DMS 273 treated with DMSO at 0.1 percent for 48 hours (cell line): ENCODE results near the gene IQCN.

Experiments
- DNase-seq: peaks from one replicate; lab custom pipeline; 2025; lab: John Stamatoyannopoulos, UW

The IQCN gene

GRCh38 chr19:18266771-18267686 lies 7.2 kb downstream of the IQCN start:
- DNase-seq = no peak

- no peak for DNase-seq
Measured at GRCh38 chr19:18265582-18265981, 8.7 kb downstream of the IQCN start.

- no peak for DNase-seq
Measured at GRCh38 chr19:18264971-18265540, 9.2 kb downstream of the IQCN start.

- no peak for DNase-seq
Measured at GRCh38 chr19:18264137-18264854, 10.0 kb downstream of the IQCN start.

GRCh38 chr19:18263324-18264136 lies 10.7 kb downstream of the IQCN start:
- DNase-seq = no peak

GRCh38 chr19:18262917-18263316 lies 11.3 kb downstream of the IQCN start:
- no peak for DNase-seq

- no peak for DNase-seq
Measured at GRCh38 chr19:18262144-18262543, 12.1 kb downstream of the IQCN start.

GRCh38 chr19:18261474-18261873 lies 12.8 kb downstream of the IQCN start:
- DNase-seq = no peak

GRCh38 chr19:18259893-18260292 lies 14.4 kb downstream of the IQCN start:
- DNase-seq = no peak

- no peak for DNase-seq
Measured at GRCh38 chr19:18257503-18258470, 16.5 kb downstream of the IQCN start.

- no peak for DNase-seq
Measured at GRCh38 chr19:18254546-18255503, 19.4 kb downstream of the IQCN start.

- DNase-seq = no peak
Measured at GRCh38 chr19:18253716-18254115, 20.5 kb downstream of the IQCN start.

- no peak for DNase-seq
Measured at GRCh38 chr19:18253130-18253529, 21.1 kb downstream of the IQCN start.

- DNase-seq = no peak
Measured at GRCh38 chr19:18252370-18252717, 21.9 kb downstream of the IQCN start.

- DNase-seq = no peak
Measured at GRCh38 chr19:18251587-18252369, 22.5 kb downstream of the IQCN start.

- no peak for DNase-seq
Measured at GRCh38 chr19:18249834-18250233, 24.4 kb downstream of the IQCN start.

- no peak for DNase-seq
Measured at GRCh38 chr19:18245297-18245696, 29.0 kb downstream of the IQCN start.

- no peak for DNase-seq
Measured at GRCh38 chr19:18239303-18239702, 34.9 kb downstream of the IQCN start.

GRCh38 chr19:18234194-18234593 lies 40.1 kb downstream of the IQCN start:
- DNase-seq = no peak
